Embryonic facial prominence (tissue), 1 donor: Measurements from ENCODE around the gene MPI.
"Not testable (repeated sequence)": the region's sequence is repeated elsewhere in the genome, so short reads cannot be mapped to it uniquely, and the experiment has no call there.

Experiments
- DNase-seq: peaks from one replicate; pipeline ENCODE4 v3.0.0-alpha.2; 2016; ENCODE audit errors: extremely low spot score

The MPI gene

GRCh38 chr15:74891469-74891868 is 1.6 kb downstream of the MPI start:
- DNase-seq = no peak

DNA sequence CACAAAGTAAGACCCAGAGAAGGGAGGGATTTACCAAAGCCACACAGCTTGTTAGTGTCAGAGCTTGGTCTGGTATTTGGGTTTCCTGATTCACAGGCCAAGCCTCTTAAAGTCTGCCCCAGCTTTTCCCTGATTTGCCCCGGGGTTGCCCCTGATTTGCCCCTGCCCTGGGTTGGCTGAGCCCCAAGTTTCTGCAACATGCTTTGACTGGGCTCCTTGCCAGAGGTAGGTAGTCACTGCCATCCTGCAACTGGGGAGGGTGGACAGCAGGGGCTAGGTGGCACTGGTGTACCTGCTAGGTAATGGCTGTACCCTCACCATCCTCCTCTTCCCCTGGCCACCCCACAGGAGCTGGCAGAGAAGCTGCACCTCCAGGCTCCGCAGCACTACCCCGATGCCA is 2.5 kb downstream of the MPI start:
- no peak for DNase-seq

DNA sequence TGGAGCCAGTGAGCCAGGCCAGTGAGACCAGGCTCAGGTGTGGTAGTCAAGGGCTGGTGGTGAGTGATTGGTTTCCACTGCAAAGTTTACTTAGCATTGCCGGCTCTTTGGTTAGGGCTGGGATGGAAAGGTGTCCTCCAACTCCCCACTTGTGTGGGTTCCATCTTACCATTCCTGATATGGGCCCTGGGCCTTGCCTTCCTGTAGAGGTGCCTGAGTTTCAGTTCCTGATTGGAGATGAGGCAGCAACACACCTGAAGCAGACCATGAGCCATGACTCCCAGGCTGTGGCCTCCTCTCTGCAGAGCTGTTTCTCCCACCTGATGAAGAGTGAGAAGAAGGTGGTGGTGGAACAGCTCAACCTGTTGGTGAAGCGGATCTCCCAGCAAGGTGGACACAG is 3.1 kb downstream of the MPI start:
- DNase-seq = no peak

DNA sequence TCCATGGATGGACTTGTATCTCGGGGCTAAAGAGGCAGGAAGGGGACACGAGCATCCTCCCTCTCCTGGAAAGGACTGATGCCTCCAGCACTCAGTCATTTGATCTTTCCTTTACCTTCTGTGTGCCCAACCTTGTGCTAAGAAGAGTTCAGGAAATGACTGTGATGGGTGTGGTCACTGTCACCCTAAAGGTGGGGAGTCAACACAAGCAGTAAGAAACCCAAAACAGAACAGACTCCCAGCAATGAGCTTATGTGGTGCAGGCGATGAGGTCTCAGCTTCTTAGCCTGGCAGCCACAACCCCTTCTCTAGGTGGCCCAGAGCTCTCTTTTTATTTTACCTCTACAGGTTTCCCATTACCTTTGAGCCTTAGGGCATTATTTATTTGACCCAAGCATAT is 3.8 kb downstream of the MPI start:
- no peak for DNase-seq

DNA sequence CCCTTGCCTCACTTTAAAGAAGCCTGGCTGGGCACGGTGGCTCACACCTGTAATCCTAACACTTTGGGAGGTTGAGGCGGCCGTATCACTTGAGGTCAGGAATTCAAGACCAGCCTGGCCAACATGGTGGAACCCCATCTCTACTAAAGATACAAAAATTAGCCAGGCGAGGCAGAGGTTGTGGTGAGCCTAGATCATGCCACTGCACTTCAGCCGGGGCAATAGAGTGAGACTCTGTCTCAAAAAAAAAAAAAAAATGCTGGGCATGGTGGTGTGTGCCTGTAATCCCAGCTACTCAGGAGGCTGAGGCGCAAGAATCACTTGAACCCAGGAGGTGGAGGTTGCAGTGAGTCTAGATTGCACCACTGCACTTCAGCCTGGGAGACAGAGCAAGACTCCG is 4.5 kb downstream of the MPI start:
- not testable (repeated sequence) for DNase-seq

- DNase-seq = no peak
These were observed 6.0 kb downstream of the MPI start for GRCh38 chr15:74895830-74896229.

DNA sequence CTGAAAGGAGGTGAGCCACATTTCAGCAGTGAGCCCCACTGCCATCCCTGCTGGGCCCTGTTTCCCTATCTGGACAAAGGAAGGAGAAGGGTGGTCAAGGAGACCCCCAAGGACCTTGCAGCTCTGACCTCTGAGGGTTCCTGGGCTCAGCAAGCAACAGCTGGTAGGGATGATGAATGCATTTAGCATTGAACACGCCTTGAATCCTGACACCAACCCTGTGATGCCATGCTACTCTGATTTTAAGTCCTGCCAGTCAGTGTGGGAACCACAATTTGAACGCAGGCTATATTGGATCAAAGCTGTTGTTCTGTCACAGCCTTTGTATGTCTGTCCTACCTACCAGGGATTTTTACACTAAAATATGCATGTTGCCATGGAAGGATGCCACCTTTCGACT is 6.5 kb downstream of the MPI start:
- no peak for DNase-seq

GRCh38 chr15:74897300-74897701 is 7.5 kb downstream of the MPI start:
- no peak for DNase-seq

GRCh38 chr15:74901612-74902063 is 11.8 kb downstream of the MPI start:
- peak; percentile 84 for DNase-seq

GRCh38 chr15:74902295-74903075 is 12.6 kb downstream of the MPI start:
- no peak for DNase-seq

DNA sequence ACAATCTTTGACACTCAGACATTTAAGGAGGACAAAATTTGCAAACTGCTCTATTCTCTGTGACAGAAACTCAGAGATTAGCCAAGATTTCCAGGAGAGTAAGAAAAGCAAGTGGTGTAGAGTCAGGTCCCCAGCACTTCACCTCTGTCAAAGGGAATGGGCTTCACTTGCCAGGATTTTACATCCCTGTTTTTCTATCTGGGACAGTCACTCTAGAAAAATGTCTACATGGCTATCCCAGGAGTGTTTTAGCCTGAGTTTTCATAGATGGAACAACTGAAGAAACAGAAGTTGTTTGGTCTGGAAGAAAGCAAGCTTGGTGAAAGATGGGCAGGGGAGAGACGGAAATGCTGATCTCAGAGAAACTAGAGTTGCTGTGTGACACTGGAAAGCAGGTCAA is 13.8 kb downstream of the MPI start:
- no peak for DNase-seq

DNA sequence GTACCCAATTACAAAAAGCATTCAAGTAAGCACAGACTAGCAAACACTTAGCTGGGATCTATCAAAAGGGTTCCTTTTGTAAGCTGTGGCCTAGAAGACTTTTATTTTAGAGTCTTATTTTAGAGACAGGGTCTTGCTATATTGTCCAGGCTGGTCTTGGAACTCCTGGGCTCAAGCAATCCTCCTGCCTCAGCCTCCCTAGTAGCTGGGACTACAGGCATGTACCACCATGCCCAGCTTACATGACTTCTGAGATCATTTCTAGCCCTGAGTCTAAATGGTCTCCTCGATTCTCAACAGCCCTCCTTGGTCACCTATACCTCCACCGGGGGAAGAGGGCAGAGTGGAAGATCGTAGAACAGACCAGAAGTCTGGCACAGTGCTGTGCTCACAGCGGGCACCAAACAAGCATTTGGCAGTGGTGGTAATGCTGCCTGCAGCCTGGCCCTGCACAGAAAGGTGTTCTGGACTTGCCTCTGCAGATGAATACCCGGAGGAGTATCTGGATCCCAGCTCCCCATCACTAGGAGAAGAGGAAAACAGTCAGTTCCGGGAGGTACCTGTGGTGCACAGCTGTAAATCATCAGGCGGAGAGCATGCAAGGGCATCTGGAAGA is 14.5 kb downstream of the MPI start:
- no peak for DNase-seq

- no peak for DNase-seq
These were observed 16.2 kb downstream of the MPI start for GRCh38 chr15:74906067-74906449.

DNA sequence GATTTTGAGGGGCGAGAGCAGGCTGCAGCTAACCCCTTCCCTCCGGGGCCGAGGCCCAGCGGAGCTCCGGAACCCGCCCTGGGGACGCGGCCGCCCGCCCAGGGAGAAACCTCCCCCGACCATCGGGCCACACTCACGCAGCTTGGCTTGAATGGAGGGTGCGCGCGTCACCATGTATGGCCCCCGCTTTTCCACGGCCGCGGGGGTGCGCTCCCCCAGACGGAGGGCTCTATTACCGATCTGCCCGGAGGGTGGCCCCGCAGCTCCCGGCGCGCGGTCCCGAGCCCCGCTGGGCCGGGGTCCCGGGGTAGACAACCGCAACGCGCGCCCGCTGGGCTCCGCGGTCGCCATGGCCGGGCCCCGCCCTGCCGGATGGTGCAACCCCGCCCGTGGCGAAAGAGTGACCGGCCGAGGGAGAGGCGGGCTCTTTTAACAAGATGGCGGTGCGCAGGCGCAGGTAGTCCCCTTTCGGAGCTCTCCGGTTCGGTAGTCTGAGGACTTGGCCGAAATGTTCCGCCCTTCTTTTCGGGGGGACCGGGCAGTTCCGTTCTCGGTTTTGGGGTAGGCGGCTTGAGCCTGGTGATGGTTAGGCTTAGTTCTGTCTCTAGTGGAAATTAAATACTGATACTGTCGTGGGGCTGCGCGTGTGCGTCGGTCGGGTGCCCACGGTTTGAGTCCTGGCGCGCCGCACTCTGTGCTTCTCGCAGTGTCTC is 16.8 kb downstream of the MPI start, which contains the start of gene FAM219B:
Gene FAM219B, minus strand, starts transcription at position 402 of the 713 bp plus-strand sequence. Its CDS starts 51 bp downstream, at position 351.
- peak; percentile 84 for DNase-seq

- DNase-seq = no peak
These were observed 17.5 kb downstream of the MPI start for GRCh38 chr15:74907163-74907870.

GRCh38 chr15:74908635-74909034 is 18.8 kb downstream of the MPI start:
- no peak for DNase-seq

DNA sequence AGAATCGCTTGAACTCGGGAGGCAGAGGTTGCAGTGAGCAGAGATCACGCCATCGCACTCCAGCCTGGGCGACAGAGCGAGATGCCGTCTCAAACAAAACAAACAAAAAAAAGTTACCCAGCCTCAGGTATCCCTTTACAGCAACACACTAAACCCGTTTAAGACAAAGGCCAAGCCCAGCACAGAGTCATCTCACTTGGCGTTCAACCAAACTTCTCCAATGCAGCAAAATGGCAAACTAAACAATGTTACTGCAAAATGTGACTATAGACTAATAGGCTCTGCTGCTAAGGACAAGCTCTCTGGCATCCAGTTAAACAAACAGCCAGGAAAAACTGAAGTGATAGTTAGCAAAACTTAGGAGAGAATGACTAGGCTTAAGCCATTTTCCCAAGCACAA is 23.2 kb downstream of the MPI start:
- no peak for DNase-seq

DNA sequence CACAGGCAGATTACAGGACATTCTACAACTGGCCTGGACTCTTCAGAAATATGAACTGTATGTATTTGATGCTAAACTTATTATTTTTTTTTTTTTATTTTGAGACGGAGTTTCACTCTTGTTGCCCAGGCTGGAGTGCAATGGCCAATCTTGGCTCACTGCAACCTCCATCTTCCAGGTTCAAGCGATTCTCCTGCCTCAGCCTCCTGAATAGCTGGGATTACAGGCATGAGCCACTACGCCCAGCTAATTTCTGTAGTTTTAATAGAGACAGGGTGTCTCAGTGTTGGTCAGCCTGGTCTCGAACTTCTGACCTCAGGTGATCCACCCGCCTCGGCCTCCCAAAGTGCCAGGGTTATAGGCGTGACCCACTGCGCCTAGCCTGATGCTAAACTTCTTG is 24.0 kb downstream of the MPI start:
- not testable (repeated sequence) for DNase-seq

DNA sequence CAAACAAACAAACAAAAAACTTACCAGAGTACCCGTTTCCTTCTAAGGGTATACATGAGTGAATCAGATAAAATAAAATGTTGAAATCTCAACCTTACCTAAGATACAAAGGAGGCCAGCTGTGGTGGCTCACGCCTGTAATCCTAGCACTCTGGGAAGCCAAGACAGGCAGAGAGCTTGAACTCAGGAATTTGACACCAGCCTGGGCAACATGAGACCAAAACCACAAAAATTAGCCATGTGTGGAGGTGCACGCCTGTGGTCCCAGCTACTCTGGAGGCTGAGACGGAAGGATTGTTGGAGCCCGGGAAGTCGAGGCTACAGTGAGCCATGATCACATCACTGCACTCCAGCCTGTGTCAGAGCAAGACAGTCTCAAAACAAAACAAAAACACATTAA is 27.8 kb downstream of the MPI start:
- DNase-seq = no peak

DNA sequence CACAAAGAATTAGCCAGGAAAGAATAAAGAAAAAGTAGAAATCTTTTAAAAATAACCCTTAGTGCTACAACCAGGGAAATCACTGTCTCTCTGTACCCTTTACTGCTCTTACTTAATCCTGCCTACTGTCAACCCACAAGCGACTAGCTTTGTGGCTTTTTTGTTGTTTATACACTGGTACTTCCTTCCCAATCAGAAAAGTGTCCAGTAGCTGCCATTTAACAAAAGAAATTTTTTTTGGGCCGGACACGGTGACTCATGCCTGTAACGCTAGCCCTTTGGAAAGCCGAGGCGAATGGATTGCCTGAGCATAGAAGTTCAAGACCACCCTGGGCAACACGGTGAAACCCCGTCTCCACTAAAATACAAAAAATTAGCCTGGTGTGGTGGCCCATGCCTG is 30.6 kb downstream of the MPI start:
- DNase-seq = no peak

DNA sequence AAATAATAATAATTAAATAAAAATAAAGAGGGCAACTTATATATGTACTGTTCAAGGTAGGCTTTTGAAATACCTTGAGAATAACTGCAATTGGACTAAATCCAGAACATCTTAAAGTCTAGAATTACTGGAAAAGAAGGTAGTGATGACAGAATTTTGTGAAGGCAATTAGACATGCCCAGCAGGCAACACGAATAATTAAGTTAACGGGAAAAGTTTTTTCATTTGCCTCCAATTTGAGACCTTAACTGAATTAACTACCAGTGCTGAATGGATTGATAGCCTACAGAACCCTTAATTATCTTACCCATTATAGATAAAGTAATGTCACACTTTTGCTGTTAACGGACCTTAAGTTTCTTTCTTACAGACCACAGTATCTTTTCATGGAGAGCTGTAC is 34.7 kb downstream of the MPI start:
- no peak for DNase-seq

GRCh38 chr15:74928771-74929198 is 38.9 kb downstream of the MPI start:
- DNase-seq = no peak
